ENCODE data around the gene ANTXRL. TPM values are rescaled to one million over a fixed set of nuclear protein-coding genes. Genes with fewer than 3 reads are reported as not detected.

The ANTXRL gene
- total RNA-seq, 4 donors from 2014 or later, result not detected

DNA sequence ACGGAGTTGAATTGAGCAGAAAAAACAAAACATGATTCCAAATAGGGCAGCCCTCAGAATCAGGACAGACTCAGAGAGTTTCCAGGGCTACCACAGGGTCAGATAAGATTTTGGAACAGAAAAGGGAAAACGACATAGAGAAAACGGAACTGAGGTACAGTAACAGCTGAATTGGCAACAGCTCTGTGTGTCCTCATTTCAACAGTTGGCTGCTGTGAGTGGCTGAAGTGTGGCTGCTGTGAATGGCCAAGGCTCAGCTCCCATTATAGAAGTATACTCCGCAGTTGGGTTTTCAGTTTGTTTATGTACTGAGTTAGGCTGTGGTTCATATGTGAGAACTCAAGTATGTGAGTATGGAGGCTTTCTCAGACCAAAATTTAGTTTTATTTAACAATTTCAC lies 32.0 kb downstream of the ANTXRL start:
- no peak for TF ChIP-seq POLR2AphosphoS5 (IDR thresholded peaks at IDR 0.05)
- TF ChIP-seq EP300 (IDR thresholded peaks at IDR 0.05; ENCODE audit: low read depth), result no peak
- TF ChIP-seq, protein P1, sequence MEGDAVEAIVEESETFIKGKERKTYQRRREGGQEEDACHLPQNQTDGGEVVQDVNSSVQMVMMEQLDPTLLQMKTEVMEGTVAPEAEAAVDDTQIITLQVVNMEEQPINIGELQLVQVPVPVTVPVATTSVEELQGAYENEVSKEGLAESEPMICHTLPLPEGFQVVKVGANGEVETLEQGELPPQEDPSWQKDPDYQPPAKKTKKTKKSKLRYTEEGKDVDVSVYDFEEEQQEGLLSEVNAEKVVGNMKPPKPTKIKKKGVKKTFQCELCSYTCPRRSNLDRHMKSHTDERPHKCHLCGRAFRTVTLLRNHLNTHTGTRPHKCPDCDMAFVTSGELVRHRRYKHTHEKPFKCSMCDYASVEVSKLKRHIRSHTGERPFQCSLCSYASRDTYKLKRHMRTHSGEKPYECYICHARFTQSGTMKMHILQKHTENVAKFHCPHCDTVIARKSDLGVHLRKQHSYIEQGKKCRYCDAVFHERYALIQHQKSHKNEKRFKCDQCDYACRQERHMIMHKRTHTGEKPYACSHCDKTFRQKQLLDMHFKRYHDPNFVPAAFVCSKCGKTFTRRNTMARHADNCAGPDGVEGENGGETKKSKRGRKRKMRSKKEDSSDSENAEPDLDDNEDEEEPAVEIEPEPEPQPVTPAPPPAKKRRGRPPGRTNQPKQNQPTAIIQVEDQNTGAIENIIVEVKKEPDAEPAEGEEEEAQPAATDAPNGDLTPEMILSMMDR (IDR thresholded peaks at IDR 0.05), result no peak
- TF ChIP-seq POLR2A (IDR thresholded peaks at IDR 0.05), result no peak
- WGBS, 2 donors (ENCODE audit: low coverage in 1 of 2), result 67 to 74% methylated on average over 4 of the region's 4 CpGs
- Histone ChIP-seq H3K9me3 (no peaks in the 10 kb centered on the region), H3K27ac (no peak overlapping the region), H3K27me3 (no peaks in the 10 kb centered on the region), H3K4me1 (peaks cover 0 to 16% (median 2%) of the 10 kb centered on the region in 4 donors), H3K4me3 (no peak overlapping the region), H3K36me3 (no peaks in the 10 kb centered on the region)
- DNase-seq, result no peak
- in situ Hi-C loops (cut with MboI; ENCODE audit: low pct_ligation_motif_present in 1 of 4, low pct_unique_long_range_greater_than_20kb in 1 of 4, low sequenced_read_pairs in 3 of 4), result no loop called here
- intact Hi-C loops (cut with DNase I; ENCODE audit: low total_unique reads), result no loop called here

- WGBS, 2 donors (ENCODE audit: low coverage in 1 of 2), result 67 to 89% methylated on average over 2 to 3 of the region's 3 CpGs
- DNase-seq, result no peak
- Histone ChIP-seq H3K4me3 (no peak overlapping the region), H3K36me3 (no peaks in the 10 kb centered on the region), H3K9me3 (no peaks in the 10 kb centered on the region), H3K27me3 (no peaks in the 10 kb centered on the region), H3K4me1 (peaks cover 0 to 16% (median 2%) of the 10 kb centered on the region in 4 donors), H3K27ac (no peak overlapping the region)
- in situ Hi-C loops (cut with MboI; ENCODE audit: low pct_ligation_motif_present in 1 of 4, low pct_unique_long_range_greater_than_20kb in 1 of 4, low sequenced_read_pairs in 3 of 4) (no loop called here), intact Hi-C loops (cut with DNase I; ENCODE audit: low total_unique reads) (no loop called here)
- no peak for TF ChIP-seq POLR2AphosphoS5 (IDR thresholded peaks at IDR 0.05)
- TF ChIP-seq, protein P1 (IDR thresholded peaks at IDR 0.05), result no peak
- TF ChIP-seq EP300 (IDR thresholded peaks at IDR 0.05; ENCODE audit: low read depth), result no peak
- TF ChIP-seq POLR2A (IDR thresholded peaks at IDR 0.05), result no peak
Measured at GRCh38 chr10:46319389-46319788, 32.6 kb downstream of the ANTXRL start.

DNA sequence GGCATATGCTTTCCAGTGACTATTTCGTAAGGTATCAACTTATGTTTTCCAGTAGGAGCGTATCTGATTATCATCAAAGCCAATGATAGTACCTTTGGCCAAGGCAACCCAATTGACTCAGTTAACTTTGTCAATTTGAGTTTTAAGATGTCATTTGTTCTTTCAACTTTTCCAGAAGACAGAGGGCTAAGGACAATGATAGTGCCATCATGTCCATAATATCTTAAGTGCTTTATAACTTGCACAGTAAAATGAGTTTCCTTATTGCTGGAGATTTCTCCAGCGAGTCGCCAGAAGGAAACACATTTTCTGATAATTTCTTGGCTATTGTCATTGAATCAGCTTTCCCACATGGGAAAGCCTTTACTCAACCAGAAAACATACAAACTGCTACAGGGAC lies 35.0 kb downstream of the ANTXRL start:
- no peaks in the 10 kb centered on the region for H3K9me3 ChIP-seq
- in situ Hi-C loops (cut with MboI; ENCODE audit: low pct_ligation_motif_present in 1 of 4, low pct_unique_long_range_greater_than_20kb in 1 of 4, low sequenced_read_pairs in 3 of 4) (no loop called here), intact Hi-C loops (cut with DNase I; ENCODE audit: low total_unique reads) (no loop called here)
- 66 to 70% methylated on average over 3 to 4 of the region's 4 CpGs for WGBS, 2 donors (ENCODE audit: low coverage in 1 of 2)
- no peaks in the 10 kb centered on the region for H3K36me3 ChIP-seq
- TF ChIP-seq POLR2AphosphoS5 (IDR thresholded peaks at IDR 0.05) (peak in 1 of 3 donors; percentile 40), POLR2A (IDR thresholded peaks at IDR 0.05) (no peak)
- peak overlapping the region in 1 of 4 donors; percentile 24 for H3K27ac ChIP-seq
- no peaks in the 10 kb centered on the region for H3K27me3 ChIP-seq
- no peak overlapping the region for H3K4me3 ChIP-seq
- no peak for DNase-seq
- H3K4me1 ChIP-seq, result peaks cover 0 to 16% (median 2%) of the 10 kb centered on the region in 4 donors

DNA sequence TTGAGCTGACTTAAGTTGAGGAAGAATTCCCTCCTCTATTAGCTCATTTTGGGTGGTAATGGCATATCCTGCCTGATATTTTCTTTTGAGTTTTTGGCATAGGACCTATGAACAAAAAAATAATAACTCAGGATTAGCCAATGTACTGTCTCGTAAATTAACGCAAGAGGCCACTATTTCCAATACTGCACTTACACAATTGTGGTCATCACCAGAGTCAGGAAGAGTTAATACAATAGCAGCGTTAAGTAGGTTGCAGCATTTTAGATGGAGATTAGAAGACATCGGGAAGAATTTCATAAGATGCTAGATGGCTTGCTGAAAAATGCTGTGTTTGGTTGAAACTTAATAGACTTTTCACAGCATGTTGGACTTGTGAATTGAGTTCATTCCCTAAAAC lies 36.4 kb downstream of the ANTXRL start:
- intact Hi-C loops (cut with DNase I; ENCODE audit: low total_unique reads) (no loop called here), in situ Hi-C loops (cut with MboI; ENCODE audit: low pct_ligation_motif_present in 1 of 4, low pct_unique_long_range_greater_than_20kb in 1 of 4, low sequenced_read_pairs in 3 of 4) (no loop called here)
- Histone ChIP-seq H3K27ac (no peak overlapping the region), H3K9me3 (no peaks in the 10 kb centered on the region), H3K4me3 (no peak overlapping the region), H3K4me1 (peaks cover 0 to 16% (median 2%) of the 10 kb centered on the region in 4 donors), H3K27me3 (no peaks in the 10 kb centered on the region), H3K36me3 (no peaks in the 10 kb centered on the region)
- 71 to 87% methylated on average over 4 of the region's 4 CpGs for WGBS, 2 donors (ENCODE audit: low coverage in 1 of 2)
- no peak for DNase-seq
- TF ChIP-seq POLR2AphosphoS5 (IDR thresholded peaks at IDR 0.05) (no peak), EP300 (IDR thresholded peaks at IDR 0.05; ENCODE audit: low read depth) (no peak), POLR2A (IDR thresholded peaks at IDR 0.05) (no peak)
- TF ChIP-seq, protein P1 (IDR thresholded peaks at IDR 0.05), result no peak

DNA sequence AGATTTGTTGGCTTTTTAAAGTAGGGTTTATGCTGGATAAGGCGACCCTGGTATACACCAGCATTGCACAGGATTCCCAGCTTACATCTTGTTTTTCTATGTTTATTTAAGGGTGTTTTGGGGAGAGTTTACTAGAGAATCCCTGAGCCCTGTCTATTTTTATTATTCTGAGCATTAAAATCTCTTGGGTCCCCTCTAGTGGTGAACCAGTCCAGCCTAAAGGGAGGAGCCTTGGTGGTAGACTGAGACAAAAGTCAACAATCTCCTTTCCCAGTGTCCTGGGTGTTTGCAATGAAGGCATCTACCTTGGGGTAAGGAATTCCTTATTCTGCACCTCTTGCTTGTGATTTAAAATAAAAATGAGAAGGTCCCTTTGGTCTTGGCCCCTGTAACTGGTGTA lies 38.2 kb downstream of the ANTXRL start:
- no peak overlapping the region for H3K4me3 ChIP-seq
- intact Hi-C loops (cut with DNase I; ENCODE audit: low total_unique reads) (no loop called here), in situ Hi-C loops (cut with MboI; ENCODE audit: low pct_ligation_motif_present in 1 of 4, low pct_unique_long_range_greater_than_20kb in 1 of 4, low sequenced_read_pairs in 3 of 4) (no loop called here)
- H3K27me3 ChIP-seq, result no peaks in the 10 kb centered on the region
- no peak overlapping the region for H3K27ac ChIP-seq
- TF ChIP-seq, protein P1 (IDR thresholded peaks at IDR 0.05), result peak in 2 of 5 experiments; percentile 7 to 17
- no peak for TF ChIP-seq POLR2AphosphoS5 (IDR thresholded peaks at IDR 0.05)
- no peak for TF ChIP-seq EP300 (IDR thresholded peaks at IDR 0.05; ENCODE audit: low read depth)
- no peak for TF ChIP-seq POLR2A (IDR thresholded peaks at IDR 0.05)
- 77 to 100% methylated on average over 1 of the region's 1 CpG for WGBS, 2 donors (ENCODE audit: low coverage in 1 of 2)
- no peak for DNase-seq
- peaks cover 0 to 16% (median 2%) of the 10 kb centered on the region in 4 donors for H3K4me1 ChIP-seq
- H3K9me3 ChIP-seq, result no peaks in the 10 kb centered on the region
- H3K36me3 ChIP-seq, result no peaks in the 10 kb centered on the region

All from transverse colon (tissue), 4 donors.